T-helper 2 cell treated with Interferon-gamma antibody and Interleukin-4, amounts not matched to agents 100 ng/mL and 5 ng/mL, for 36 hours (primary cell): ENCODE results near the gene FXYD3. TPM values are rescaled to one million over a fixed set of nuclear protein-coding genes. Genes with fewer than 3 reads are reported as not detected.
"Not testable (repeated sequence)": the region's sequence is repeated elsewhere in the genome, so short reads cannot be mapped to it uniquely, and the experiment has no call there.

Source experiments
- intact Hi-C: fragments of 100-400 bp; cut with micrococcal nuclease; formaldehyde crosslinking; loops from one replicate; pipeline ENCODE4 v1.15.1; 2023
- total RNA-seq: library from RNA; stranded (reverse); gene quantifications from 2 replicates; pipeline ENCODE4 v1.2.3, GENCODE V29; 2022

FXYD3 gene
- total RNA-seq, 1 donor from 2014 or later = not detected

- intact Hi-C loops = loop anchor here (1.0 to 2.0 kb wide), 4 partner anchors 13 to 128 kb away; partner anchors contain the start of gene FXYD5
Measured at GRCh38 chr19:35140962-35141836, 25.6 kb downstream of the FXYD3 start.

GRCh38 chr19:35141837-35142605 lies 26.4 kb downstream of the FXYD3 start:
- intact Hi-C loops = loop anchor here (1.0 to 2.0 kb wide), 4 partner anchors 12 to 127 kb away; partner anchors contain the start of gene FXYD5

GRCh38 chr19:35142606-35143230 lies 27.1 kb downstream of the FXYD3 start:
- intact Hi-C loops = no loop called here

GRCh38 chr19:35143231-35143715 lies 27.6 kb downstream of the FXYD3 start, which contains the start of gene FXYD7:
Gene FXYD7 (plus strand): TSS chr19:35143255. CDS start chr19:35143334, 79 bp downstream.
- intact Hi-C loops = no loop called here

- intact Hi-C loops = no loop called here
Measured at GRCh38 chr19:35143818-35144217, 28.2 kb downstream of the FXYD3 start.

- intact Hi-C loops = no loop called here
Measured at GRCh38 chr19:35144259-35144599, 28.6 kb downstream of the FXYD3 start.

- intact Hi-C loops = no loop called here
Measured at GRCh38 chr19:35144600-35145436, 29.2 kb downstream of the FXYD3 start.

- intact Hi-C loops = no loop called here
Measured at GRCh38 chr19:35146746-35147459, 31.3 kb downstream of the FXYD3 start.

GRCh38 chr19:35149463-35149862 lies 33.8 kb downstream of the FXYD3 start:
- intact Hi-C loops = no loop called here

- intact Hi-C loops = no loop called here
Measured at GRCh38 chr19:35150445-35150844, 34.8 kb downstream of the FXYD3 start.

- intact Hi-C loops = no loop called here
Measured at GRCh38 chr19:35151273-35152065, 35.8 kb downstream of the FXYD3 start.

- intact Hi-C loops = not testable (repeated sequence)
Measured at GRCh38 chr19:35153129-35153522, 37.5 kb downstream of the FXYD3 start.

GRCh38 chr19:35153701-35154524 lies 38.3 kb downstream of the FXYD3 start:
- intact Hi-C loops = loop anchor here (1.0 to 2.0 kb wide), 3 partner anchors 13 to 57 kb away; no protein-coding TSS in a partner anchor

GRCh38 chr19:35154525-35155406 lies 39.1 kb downstream of the FXYD3 start, which contains the start of gene FXYD5:
Gene FXYD5 (plus strand): TSS chr19:35154735. CDS start chr19:35155551, 816 bp downstream.
- intact Hi-C loops = loop anchor here (1.0 to 2.0 kb wide), 3 partner anchors 13 to 57 kb away; no protein-coding TSS in a partner anchor

- intact Hi-C loops = loop anchor here (2.0 kb wide), 1 partner anchor 51 kb away; no protein-coding TSS in a partner anchor
Measured at GRCh38 chr19:35155441-35155840, 39.8 kb downstream of the FXYD3 start.

- intact Hi-C loops = loop anchor here (2.0 kb wide), 1 partner anchor 51 kb away; no protein-coding TSS in a partner anchor
Measured at GRCh38 chr19:35155981-35156672, 40.5 kb downstream of the FXYD3 start.
